Gastroesophageal sphincter (tissue), 4 donors: ENCODE measurements around the gene TRABD2B. TPM values are rescaled to one million over a fixed set of nuclear protein-coding genes. Genes with fewer than 3 reads are reported as not detected.

ENCODE experiments used
- ATAC-seq: fragments of 150-250 bp; one replicate; pipeline ENCODE4 v1.9.1; 2016; ENCODE audit warnings: mild to moderate bottlenecking, moderate library complexity
- H3K27ac ChIP-seq, 4 donors: fragments of 200-600 bp; sonication (generic) in 3 of 4; 1 replicate in 3 of 4; 2 replicates in 1 of 4; pipeline ENCODE4 v1.5.1; 2016 to 2019
- H3K27me3 ChIP-seq: fragments of 200-600 bp; sonication (generic); one replicate; pipeline ENCODE4 v1.5.1; 2019
- H3K36me3 ChIP-seq, 2 donors: fragments of 200-600 bp; sonication (generic); one replicate each; pipeline ENCODE4 v1.5.1; 2019; ENCODE audit warnings: control low read depth in 1 of 2
- H3K4me1 ChIP-seq, 3 donors: fragments of 200-600 bp; sonication (generic); 1 replicate in 2 of 3; 2 replicates in 1 of 3; pipeline ENCODE4 v1.5.1; 2016 to 2019; ENCODE audit warnings: control low read depth in 2 of 3
- H3K4me3 ChIP-seq, 2 donors: fragments of 200-600 bp; sonication (generic); one replicate each; pipeline ENCODE4 v1.5.1; 2019; ENCODE audit warnings: mild to moderate bottlenecking in 1 of 2, moderate library complexity in 1 of 2
- H3K9me3 ChIP-seq, 3 donors: fragments of 200-600 bp; sonication (generic); one replicate each; pipeline ENCODE4 v1.5.1; 2017 to 2019; ENCODE audit warnings: control low read depth in 2 of 3
- EP300 ChIP-seq: sonication (generic); formaldehyde crosslinking; IDR thresholded peaks from one replicate; pipeline ENCODE4 v1.6.1; 2017; ENCODE audit warnings: antibody characterized with exemption, mild to moderate bottlenecking
- POLR2A ChIP-seq, 2 donors: fragments of 450-650 bp; IDR thresholded peaks; one replicate each; pipeline ENCODE4 v1.6.1; 2017; ENCODE audit warnings: antibody characterized with exemption in 2 of 2, mild to moderate bottlenecking in 2 of 2, moderate library complexity in 1 of 2
- POLR2AphosphoS5 ChIP-seq: sonication (generic); formaldehyde crosslinking; IDR thresholded peaks from one replicate; pipeline ENCODE4 v1.6.1; 2017; ENCODE audit warnings: antibody characterized with exemption
- WGBS, 2 donors: methylation state at CpG; one replicate each; pipeline ENCODE4 v1.1.5; 2018; ENCODE audit warnings: low coverage in 1 of 2; 5-methylcytosine and 5-hydroxymethylcytosine counted together
- total RNA-seq, 4 donors: library from RNA; depleted of rRNA; stranded (reverse); fragments of >200 nt; gene quantifications; one replicate each; pipeline ENCODE4 v1.1.0, GENCODE V29; 2016
- TF ChIP-seq, protein P1 (sequence below), 4 experiments: fragments of 200-600 bp in 2 of 4; fragments of 450-650 bp in 2 of 4; sonication (generic) in 1 of 4; IDR thresholded peaks; one replicate each; pipeline ENCODE4 v1.5.1; 2017 to 2019; ENCODE audit warnings: antibody characterized with exemption in 4 of 4, mild to moderate bottlenecking in 2 of 4, moderate library complexity in 2 of 4

TRABD2B gene
- total RNA-seq, 4 donors from 2014 or later = 2.6 to 6.5 (median 3.4) TPM

DNA sequence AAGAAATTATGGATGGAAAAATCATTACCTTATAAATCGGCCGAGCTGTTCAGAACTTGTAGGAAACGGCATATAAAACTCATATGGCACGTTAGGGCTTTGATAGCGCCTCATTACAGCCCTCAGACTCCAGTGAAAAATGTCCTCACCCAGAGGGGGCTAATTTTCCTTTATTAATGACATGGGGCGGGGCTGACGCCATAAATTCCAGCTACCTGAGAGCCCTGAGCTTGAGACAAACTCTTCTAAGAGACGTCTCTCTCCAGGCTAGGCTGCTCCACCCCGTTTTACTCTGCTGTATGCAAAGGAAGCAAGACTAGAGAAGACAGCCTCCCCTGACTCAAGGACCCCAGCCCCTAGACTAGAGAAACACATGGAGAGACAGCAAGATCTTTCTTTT is 149.4 kb downstream of the TRABD2B start:
- Histone ChIP-seq H3K27ac (no peak overlapping the region), H3K36me3 (no peaks in the 10 kb centered on the region), H3K4me1 (peaks cover 0 to 22% (median 6%) of the 10 kb centered on the region in 3 donors), H3K9me3 (no peaks in the 10 kb centered on the region), H3K4me3 (no peak overlapping the region), H3K27me3 (no peaks in the 10 kb centered on the region)
- TF ChIP-seq POLR2AphosphoS5 = no peak
- TF ChIP-seq, protein P1, sequence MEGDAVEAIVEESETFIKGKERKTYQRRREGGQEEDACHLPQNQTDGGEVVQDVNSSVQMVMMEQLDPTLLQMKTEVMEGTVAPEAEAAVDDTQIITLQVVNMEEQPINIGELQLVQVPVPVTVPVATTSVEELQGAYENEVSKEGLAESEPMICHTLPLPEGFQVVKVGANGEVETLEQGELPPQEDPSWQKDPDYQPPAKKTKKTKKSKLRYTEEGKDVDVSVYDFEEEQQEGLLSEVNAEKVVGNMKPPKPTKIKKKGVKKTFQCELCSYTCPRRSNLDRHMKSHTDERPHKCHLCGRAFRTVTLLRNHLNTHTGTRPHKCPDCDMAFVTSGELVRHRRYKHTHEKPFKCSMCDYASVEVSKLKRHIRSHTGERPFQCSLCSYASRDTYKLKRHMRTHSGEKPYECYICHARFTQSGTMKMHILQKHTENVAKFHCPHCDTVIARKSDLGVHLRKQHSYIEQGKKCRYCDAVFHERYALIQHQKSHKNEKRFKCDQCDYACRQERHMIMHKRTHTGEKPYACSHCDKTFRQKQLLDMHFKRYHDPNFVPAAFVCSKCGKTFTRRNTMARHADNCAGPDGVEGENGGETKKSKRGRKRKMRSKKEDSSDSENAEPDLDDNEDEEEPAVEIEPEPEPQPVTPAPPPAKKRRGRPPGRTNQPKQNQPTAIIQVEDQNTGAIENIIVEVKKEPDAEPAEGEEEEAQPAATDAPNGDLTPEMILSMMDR (IDR thresholded peaks at IDR 0.05) = no peak
- no peak for TF ChIP-seq POLR2A (IDR thresholded peaks at IDR 0.05)
- no peak for TF ChIP-seq EP300
- WGBS, 2 donors = 83 to 100% methylated on average over 4 to 7 of the region's 9 CpGs
- no peak for ATAC-seq

DNA sequence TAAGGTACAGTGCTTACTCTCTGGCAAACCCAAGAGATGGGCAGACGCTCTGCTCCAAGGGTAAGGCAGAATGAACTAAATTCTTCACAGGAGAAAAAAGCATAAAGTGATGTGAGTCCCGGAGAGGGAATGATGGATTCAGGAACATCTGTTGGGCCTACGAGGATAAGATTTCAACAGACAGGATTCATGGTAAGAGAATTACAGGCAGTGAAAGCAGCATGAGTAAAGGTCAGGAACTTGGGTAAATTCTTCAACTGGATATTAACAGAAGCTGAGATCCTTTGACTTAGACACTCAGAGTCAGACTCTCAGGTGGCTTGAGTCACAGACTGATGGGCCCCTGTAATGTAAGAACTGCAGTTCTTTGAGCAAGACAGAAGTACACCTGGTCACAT is 152.6 kb downstream of the TRABD2B start:
- Histone ChIP-seq H3K27me3 (no peaks in the 10 kb centered on the region), H3K27ac (no peak overlapping the region), H3K4me3 (no peak overlapping the region), H3K9me3 (no peaks in the 10 kb centered on the region), H3K36me3 (no peaks in the 10 kb centered on the region), H3K4me1 (peaks cover 0 to 16% (median 0%) of the 10 kb centered on the region in 3 donors)
- no peak for ATAC-seq
- WGBS, 2 donors = 75% methylated on average over 2 of the region's 3 CpGs; no CpG with 5 or more reads in 1 of the 2 donors
- TF ChIP-seq EP300 (no peak), POLR2AphosphoS5 (no peak), POLR2A (IDR thresholded peaks at IDR 0.05) (no peak)
- TF ChIP-seq, protein P1 (IDR thresholded peaks at IDR 0.05) = no peak

DNA sequence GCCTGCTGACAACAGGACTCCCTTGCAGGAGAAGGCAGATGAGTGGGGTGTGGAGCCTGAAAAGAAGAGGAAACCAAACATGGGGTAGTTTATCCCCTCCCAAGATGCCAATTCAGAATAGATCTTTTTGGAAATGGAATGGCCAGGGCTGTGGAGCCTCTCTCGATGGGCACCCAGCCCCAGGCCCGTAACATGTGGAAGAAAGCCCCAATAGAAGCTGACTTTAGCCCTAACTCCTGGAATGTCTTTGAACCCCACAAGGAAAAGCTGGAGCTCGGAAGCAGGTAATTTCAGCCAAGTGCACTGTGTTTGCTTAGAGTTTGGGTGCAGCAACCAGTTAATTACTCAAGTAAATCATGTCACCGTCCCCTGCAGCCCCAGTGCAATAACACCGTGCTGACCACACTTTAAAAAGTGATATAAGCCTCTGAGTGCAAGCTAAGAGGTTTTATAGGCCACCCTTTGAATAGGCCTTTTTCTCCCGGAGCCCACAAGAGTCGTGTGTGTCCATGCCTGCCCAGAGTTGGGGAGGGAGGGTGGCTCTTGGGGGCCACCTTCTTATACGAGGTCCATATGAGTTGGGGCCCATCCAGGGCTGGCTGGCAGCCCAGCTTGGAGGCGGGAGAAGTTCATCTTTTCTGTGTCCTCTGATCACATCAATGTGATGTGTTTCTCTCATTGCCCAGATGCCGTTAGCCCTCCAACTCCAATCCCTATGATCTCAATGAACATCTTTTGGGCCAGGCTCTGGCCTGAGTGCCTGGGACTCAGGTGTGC is 153.2 kb downstream of the TRABD2B start:
- no peaks in the 10 kb centered on the region for H3K27me3 ChIP-seq
- no peaks in the 10 kb centered on the region for H3K36me3 ChIP-seq
- no peak overlapping the region for H3K27ac ChIP-seq
- no peak for ATAC-seq
- no peak for TF ChIP-seq POLR2AphosphoS5
- TF ChIP-seq EP300 = no peak
- no peak for TF ChIP-seq POLR2A (IDR thresholded peaks at IDR 0.05)
- TF ChIP-seq, protein P1 (IDR thresholded peaks at IDR 0.05) = no peak
- WGBS, 2 donors = 84 to 90% methylated on average over 2 to 6 of the region's 10 CpGs
- H3K9me3 ChIP-seq = no peaks in the 10 kb centered on the region
- H3K4me1 ChIP-seq = peaks cover 0 to 18% (median 4%) of the 10 kb centered on the region in 3 donors
- no peak overlapping the region for H3K4me3 ChIP-seq

DNA sequence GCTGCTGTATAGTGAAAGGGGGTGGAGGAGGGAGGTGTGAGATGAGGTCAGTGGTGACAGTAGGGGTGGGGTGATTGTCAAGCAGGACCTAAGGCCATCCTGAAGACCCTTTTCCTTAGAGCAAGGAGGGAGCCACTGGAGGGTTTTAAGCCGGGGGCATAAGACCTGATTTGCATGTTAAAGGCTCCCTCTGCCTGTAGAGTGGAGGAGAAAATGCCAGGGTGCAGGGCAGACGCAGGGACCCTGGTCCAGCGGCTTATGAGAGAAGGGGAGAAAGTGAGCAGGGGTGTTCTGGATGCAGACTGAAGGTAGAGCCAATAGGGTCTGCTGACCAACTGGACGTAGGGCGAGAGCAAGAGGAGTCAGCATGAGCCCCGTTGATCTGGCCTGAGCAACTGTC is 154.1 kb downstream of the TRABD2B start:
- H3K4me3 ChIP-seq = no peak overlapping the region
- H3K9me3 ChIP-seq = no peaks in the 10 kb centered on the region
- no peak for ATAC-seq
- H3K36me3 ChIP-seq = no peaks in the 10 kb centered on the region
- TF ChIP-seq POLR2AphosphoS5 (no peak), POLR2A (IDR thresholded peaks at IDR 0.05) (no peak), EP300 (no peak)
- TF ChIP-seq, protein P1 (IDR thresholded peaks at IDR 0.05) = no peak
- no peak overlapping the region for H3K27ac ChIP-seq
- WGBS, 2 donors = 79% methylated on average over 6 of the region's 6 CpGs; no CpG with 5 or more reads in 1 of the 2 donors
- peaks cover 0 to 25% (median 4%) of the 10 kb centered on the region in 3 donors for H3K4me1 ChIP-seq
- H3K27me3 ChIP-seq = no peaks in the 10 kb centered on the region
